HepG2 (cell line): ENCODE data around the gene HES2. TPM values are rescaled to one million over a fixed set of nuclear protein-coding genes. Genes with fewer than 3 reads are reported as not detected.

Source experiments
- FOXO1 ChIP-seq: sonication (generic); formaldehyde crosslinking; IDR thresholded peaks from 2 replicates; pipeline ENCODE4 v1.4.0; 2020; ENCODE audit warnings: missing genetic modification reagents
- GATA4 ChIP-seq: sonication (generic); IDR thresholded peaks from 2 replicates; pipeline ENCODE4 v1.6.1; 2016; ENCODE audit warnings: antibody characterized with exemption, low read depth, borderline replicate concordance
- HOXA3 ChIP-seq: sonication (generic); formaldehyde crosslinking; IDR thresholded peaks from 2 replicates; pipeline ENCODE4 v1.5.0; 2020; ENCODE audit warnings: missing genetic modification reagents
- NAIF1 ChIP-seq: sonication (generic); formaldehyde crosslinking; IDR thresholded peaks from 2 replicates; pipeline ENCODE4 v1.5.0; 2020; ENCODE audit warnings: mild to moderate bottlenecking, missing genetic modification reagents, borderline replicate concordance
- NFRKB ChIP-seq: fragments of 450-650 bp; IDR thresholded peaks from 2 replicates; pipeline ENCODE4 v1.6.1; 2017
- SAP130 ChIP-seq: IDR thresholded peaks from 2 replicates; pipeline ENCODE4 v1.6.1; 2016; ENCODE audit warnings: low read depth
- SIN3A ChIP-seq: IDR thresholded peaks from 2 replicates; pipeline ENCODE4 v1.6.1; 2011; ENCODE audit warnings: low read depth, mild to moderate bottlenecking, control low read depth, low read length, borderline replicate concordance
- SPEN ChIP-seq: sonication (generic); formaldehyde crosslinking; IDR thresholded peaks from 2 replicates; pipeline ENCODE4 v1.5.1; 2020; ENCODE audit warnings: low read depth, mild to moderate bottlenecking, missing genetic modification reagents
- ZMAT3 ChIP-seq: sonication (generic); formaldehyde crosslinking; conservative IDR thresholded peaks from 2 replicates; pipeline ENCODE4 v1.7.0; 2021; ENCODE audit warnings: missing genetic modification reagents
- ZNF232 ChIP-seq: sonication (generic); formaldehyde crosslinking; IDR thresholded peaks from 2 replicates; pipeline ENCODE4 v1.4.0; 2020; ENCODE audit warnings: missing genetic modification reagents, borderline replicate concordance
- ZNF44 ChIP-seq: sonication (generic); formaldehyde crosslinking; IDR thresholded peaks from 2 replicates; pipeline ENCODE4 v1.5.1; 2020; ENCODE audit warnings: mild to moderate bottlenecking, missing genetic modification reagents
- ZNF563 ChIP-seq: sonication (generic); formaldehyde crosslinking; IDR thresholded peaks from 2 replicates; pipeline ENCODE4 v1.8.0; 2022; ENCODE audit warnings: mild to moderate bottlenecking, moderate library complexity, missing genetic modification reagents
- ZNF607 ChIP-seq: sonication (generic); formaldehyde crosslinking; IDR thresholded peaks from 2 replicates; pipeline ENCODE4 v1.5.1; 2020; ENCODE audit warnings: missing genetic modification reagents, mild to moderate bottlenecking, borderline replicate concordance
- ZNF615 ChIP-seq: sonication (generic); formaldehyde crosslinking; IDR thresholded peaks from 2 replicates; pipeline ENCODE4 v1.5.0; 2020; ENCODE audit warnings: mild to moderate bottlenecking, missing genetic modification reagents, borderline replicate concordance
- ZNF737 ChIP-seq: sonication (generic); formaldehyde crosslinking; IDR thresholded peaks from 2 replicates; pipeline ENCODE4 v1.5.0; 2020; ENCODE audit warnings: missing genetic modification reagents, mild to moderate bottlenecking, borderline replicate concordance
- ZNF883 ChIP-seq: sonication (generic); formaldehyde crosslinking; IDR thresholded peaks from 2 replicates; pipeline ENCODE4 v1.5.1; 2020; ENCODE audit warnings: mild to moderate bottlenecking, missing genetic modification reagents; ENCODE audit errors: not compliant biosample characterization
- polyA plus RNA-seq, 8 experiments: library from polyadenylated mRNA; depleted of rRNA in 3 of 8; stranded (reverse) in 7 of 8; unstranded in 1 of 8; fragments of >200 nt; fragmentation: Illumina TruSeq in 4 of 8; extraction: Trizol in 4 of 8; gene quantifications; 2 replicates each; pipeline versions ENCODE4 v1.2.1 to v1.2.3, GENCODE V29; 2011 to 2016; ENCODE audit warnings: low read depth in 4 of 8, missing spikeins in 1 of 8, mixed read lengths in 1 of 8; ENCODE audit not compliant: insufficient read depth in 1 of 8
- total RNA-seq, 5 experiments: library from RNA; depleted of rRNA; stranded (reverse); fragments of >200 nt; fragmentation: Illumina TruSeq; extraction: Trizol; gene quantifications; 2 replicates each; pipeline ENCODE4 v1.2.3, GENCODE V29; 2016; ENCODE audit warnings: low read depth in 1 of 5
- TF ChIP-seq, protein P1 (sequence below): sonication (generic); formaldehyde crosslinking; IDR thresholded peaks from 2 replicates; pipeline ENCODE4 v1.4.0; 2020; ENCODE audit warnings: missing genetic modification reagents
- TF ChIP-seq, protein P2 (sequence below): fragments of 450-650 bp; IDR thresholded peaks from 2 replicates; pipeline ENCODE4 v1.6.1; 2016
- TF ChIP-seq, protein P3 (sequence below): sonication (generic); formaldehyde crosslinking; IDR thresholded peaks from 2 replicates; pipeline ENCODE4 v1.8.0; 2022; ENCODE audit warnings: missing genetic modification reagents, mild to moderate bottlenecking, borderline replicate concordance
- TF ChIP-seq, protein P4 (sequence below): sonication (generic); formaldehyde crosslinking; IDR thresholded peaks from 2 replicates; pipeline ENCODE4 v1.4.0; 2020; ENCODE audit warnings: missing genetic modification reagents, borderline replicate concordance

Gene HES2
- total and polyA plus RNA-seq, 2 of the 13 experiments (the other 11 are each of a cell fraction or from before 2014, with no cell fraction given): 0.11 to 0.17 TPM

DNA sequence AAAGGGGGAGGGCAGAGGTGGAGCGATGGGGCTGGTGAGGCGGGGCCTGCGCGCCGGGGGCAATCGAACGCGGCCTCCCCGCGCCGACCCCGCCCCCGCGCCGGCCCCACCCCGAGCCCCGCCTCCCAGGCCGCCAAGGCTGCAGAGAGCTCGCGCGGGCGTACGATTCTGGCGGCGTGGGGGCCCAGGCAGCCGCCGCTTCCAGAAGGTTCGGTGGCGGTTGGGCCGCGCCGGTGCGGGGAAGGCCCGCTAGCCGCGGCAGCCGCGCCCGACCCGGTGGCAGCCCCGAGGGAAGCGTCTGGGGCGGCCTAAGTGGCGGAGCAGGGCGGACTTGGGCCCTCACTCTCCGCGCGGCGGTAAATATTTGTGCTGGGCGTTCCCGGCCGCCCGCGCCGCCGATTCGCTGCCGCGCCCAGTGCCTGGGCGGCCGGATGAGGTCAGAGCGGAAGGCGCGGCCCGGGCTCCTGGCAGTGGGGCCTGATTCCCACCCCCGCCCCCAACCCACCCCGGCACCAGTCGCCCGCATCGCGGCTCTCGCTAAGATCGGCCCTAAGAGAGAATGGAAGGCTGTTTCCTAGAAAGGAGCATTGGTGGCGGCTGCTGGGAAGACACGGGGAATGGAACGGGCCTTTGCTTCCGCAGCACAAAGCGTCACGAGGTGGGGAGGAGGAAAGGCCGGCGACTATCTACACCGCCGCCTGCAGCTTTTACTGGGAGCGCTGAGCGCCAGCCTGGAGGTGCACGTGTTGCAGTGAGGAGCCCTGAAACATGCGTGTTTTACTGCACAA, 26.1 kb downstream of the HES2 start, which contains the start of gene ACOT7 (continued):
- TF ChIP-seq ZNF563 (peak; percentile 18; the same call in 1 of the 2 replicates), ZNF883 (CRISPR knock-in tag) (peak; percentile 85), SPEN (peak; percentile 78), NAIF1 (CRISPR knock-in tag) (0 out of 2 replicates have a peak, but pooled peaks have one; percentile 38), ZNF737 (no peak), ZNF232 (peak; percentile 42; the same call in 1 of the 2 replicates), ZNF44 (CRISPR knock-in tag) (no peak), FOXO1 (peak; percentile 39), HOXA3 (CRISPR knock-in tag) (peak; percentile 76), NFRKB (no peak), ZMAT3 (CRISPR knock-in tag) (peak; percentile 84), ZNF615 (CRISPR knock-in tag) (no peak), SAP130 (peak; percentile 58), ZNF607 (CRISPR knock-in tag) (peak; percentile 78; the same call in 1 of the 2 replicates), GATA4 (0 out of 2 replicates have a peak, but pooled peaks have one; percentile 6), SIN3A (peak; percentile 31; the same call in 1 of the 2 replicates)
- TF ChIP-seq, protein P1, sequence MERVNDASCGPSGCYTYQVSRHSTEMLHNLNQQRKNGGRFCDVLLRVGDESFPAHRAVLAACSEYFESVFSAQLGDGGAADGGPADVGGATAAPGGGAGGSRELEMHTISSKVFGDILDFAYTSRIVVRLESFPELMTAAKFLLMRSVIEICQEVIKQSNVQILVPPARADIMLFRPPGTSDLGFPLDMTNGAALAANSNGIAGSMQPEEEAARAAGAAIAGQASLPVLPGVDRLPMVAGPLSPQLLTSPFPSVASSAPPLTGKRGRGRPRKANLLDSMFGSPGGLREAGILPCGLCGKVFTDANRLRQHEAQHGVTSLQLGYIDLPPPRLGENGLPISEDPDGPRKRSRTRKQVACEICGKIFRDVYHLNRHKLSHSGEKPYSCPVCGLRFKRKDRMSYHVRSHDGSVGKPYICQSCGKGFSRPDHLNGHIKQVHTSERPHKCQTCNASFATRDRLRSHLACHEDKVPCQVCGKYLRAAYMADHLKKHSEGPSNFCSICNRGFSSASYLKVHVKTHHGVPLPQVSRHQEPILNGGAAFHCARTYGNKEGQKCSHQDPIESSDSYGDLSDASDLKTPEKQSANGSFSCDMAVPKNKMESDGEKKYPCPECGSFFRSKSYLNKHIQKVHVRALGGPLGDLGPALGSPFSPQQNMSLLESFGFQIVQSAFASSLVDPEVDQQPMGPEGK: peak; percentile 28; the same call in 1 of the 2 replicates
- TF ChIP-seq, protein P2, sequence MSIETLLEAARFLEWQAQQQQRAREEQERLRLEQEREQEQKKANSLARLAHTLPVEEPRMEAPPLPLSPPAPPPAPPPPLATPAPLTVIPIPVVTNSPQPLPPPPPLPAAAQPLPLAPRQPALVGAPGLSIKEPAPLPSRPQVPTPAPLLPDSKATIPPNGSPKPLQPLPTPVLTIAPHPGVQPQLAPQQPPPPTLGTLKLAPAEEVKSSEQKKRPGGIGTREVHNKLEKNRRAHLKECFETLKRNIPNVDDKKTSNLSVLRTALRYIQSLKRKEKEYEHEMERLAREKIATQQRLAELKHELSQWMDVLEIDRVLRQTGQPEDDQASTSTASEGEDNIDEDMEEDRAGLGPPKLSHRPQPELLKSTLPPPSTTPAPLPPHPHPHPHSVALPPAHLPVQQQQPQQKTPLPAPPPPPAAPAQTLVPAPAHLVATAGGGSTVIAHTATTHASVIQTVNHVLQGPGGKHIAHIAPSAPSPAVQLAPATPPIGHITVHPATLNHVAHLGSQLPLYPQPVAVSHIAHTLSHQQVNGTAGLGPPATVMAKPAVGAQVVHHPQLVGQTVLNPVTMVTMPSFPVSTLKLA: peak; percentile 41; the same call in 1 of the 2 replicates
- TF ChIP-seq, protein P3, sequence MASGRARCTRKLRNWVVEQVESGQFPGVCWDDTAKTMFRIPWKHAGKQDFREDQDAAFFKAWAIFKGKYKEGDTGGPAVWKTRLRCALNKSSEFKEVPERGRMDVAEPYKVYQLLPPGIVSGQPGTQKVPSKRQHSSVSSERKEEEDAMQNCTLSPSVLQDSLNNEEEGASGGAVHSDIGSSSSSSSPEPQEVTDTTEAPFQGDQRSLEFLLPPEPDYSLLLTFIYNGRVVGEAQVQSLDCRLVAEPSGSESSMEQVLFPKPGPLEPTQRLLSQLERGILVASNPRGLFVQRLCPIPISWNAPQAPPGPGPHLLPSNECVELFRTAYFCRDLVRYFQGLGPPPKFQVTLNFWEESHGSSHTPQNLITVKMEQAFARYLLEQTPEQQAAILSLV (CRISPR knock-in tag): peak; percentile 77; the same call in 1 of the 2 replicates
- TF ChIP-seq, protein P4, sequence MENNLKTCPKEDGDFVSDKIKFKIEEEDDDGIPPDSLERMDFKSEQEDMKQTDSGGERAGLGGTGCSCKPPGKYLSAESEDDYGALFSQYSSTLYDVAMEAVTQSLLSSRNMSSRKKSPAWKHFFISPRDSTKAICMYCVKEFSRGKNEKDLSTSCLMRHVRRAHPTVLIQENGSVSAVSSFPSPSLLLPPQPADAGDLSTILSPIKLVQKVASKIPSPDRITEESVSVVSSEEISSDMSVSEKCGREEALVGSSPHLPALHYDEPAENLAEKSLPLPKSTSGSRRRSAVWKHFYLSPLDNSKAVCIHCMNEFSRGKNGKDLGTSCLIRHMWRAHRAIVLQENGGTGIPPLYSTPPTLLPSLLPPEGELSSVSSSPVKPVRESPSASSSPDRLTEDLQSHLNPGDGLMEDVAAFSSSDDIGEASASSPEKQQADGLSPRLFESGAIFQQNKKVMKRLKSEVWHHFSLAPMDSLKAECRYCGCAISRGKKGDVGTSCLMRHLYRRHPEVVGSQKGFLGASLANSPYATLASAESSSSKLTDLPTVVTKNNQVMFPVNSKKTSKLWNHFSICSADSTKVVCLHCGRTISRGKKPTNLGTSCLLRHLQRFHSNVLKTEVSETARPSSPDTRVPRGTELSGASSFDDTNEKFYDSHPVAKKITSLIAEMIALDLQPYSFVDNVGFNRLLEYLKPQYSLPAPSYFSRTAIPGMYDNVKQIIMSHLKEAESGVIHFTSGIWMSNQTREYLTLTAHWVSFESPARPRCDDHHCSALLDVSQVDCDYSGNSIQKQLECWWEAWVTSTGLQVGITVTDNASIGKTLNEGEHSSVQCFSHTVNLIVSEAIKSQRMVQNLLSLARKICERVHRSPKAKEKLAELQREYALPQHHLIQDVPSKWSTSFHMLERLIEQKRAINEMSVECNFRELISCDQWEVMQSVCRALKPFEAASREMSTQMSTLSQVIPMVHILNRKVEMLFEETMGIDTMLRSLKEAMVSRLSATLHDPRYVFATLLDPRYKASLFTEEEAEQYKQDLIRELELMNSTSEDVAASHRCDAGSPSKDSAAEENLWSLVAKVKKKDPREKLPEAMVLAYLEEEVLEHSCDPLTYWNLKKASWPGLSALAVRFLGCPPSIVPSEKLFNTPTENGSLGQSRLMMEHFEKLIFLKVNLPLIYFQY (CRISPR knock-in tag): no peak
